NCI-H2196 (cell line): ENCODE results near the gene TBL1X.

Experiments
- DNase-seq: peaks from one replicate; lab custom pipeline; 2025; ENCODE audit not compliant: unreplicated experiment; lab: John Stamatoyannopoulos, UW

The TBL1X gene

DNA sequence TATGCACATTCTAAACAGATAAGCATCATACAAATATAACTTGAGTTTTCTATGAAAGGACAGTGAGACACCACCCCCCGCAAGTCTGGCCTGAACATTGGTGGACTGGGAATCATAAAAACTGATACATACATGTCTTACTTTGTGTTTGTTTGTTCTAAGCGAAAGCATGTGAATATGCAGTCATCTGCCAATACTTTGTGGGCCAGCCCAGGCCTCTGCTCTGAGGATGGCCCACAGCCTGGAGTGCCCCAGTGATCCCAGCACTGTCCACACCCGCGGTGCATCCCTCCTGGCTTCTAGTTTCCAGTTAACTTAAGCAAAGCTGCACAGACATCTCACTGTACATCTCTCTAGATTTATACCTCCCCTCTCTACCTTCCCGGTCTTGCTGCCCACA is 154.3 kb downstream of the TBL1X start:
- no peak for DNase-seq

DNA sequence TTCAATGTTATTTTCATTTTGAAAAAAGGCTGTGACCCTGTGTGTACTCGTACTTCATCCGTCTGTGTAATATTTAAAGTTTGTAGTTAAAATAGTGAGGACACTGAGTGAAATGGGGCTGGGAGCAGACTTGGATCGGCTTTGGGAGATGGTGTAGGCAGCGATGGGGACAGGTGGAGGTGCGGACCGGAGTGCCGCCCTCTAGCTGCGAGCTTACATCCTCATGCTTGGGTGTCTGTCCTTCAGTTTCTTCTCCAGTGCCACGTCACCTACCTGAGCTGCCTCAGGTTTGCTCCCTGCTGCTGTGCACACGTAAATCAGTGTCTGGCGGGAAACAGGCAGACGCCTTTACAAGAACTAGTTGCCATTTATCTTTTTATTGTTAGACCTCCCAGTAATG is 154.7 kb downstream of the TBL1X start:
- no peak for DNase-seq

DNA sequence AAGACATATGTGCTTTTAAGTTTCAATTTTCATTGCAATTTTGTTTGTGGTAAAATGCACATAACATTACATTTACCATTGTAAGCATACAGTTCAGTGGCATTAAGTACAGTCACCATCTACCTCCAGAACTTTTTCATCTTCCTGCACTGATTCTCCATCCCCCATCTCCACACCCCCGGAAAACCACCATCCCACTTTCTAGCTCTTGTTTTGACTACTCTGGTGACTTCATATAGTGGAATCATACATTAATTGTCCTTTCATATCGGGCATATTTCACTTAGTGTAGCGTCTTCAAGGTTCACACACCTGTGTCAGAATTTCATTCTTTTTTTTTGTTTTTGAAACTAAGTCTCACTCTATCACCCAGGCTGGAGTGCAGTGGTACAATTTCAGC is 157.3 kb downstream of the TBL1X start:
- no peak for DNase-seq

DNA sequence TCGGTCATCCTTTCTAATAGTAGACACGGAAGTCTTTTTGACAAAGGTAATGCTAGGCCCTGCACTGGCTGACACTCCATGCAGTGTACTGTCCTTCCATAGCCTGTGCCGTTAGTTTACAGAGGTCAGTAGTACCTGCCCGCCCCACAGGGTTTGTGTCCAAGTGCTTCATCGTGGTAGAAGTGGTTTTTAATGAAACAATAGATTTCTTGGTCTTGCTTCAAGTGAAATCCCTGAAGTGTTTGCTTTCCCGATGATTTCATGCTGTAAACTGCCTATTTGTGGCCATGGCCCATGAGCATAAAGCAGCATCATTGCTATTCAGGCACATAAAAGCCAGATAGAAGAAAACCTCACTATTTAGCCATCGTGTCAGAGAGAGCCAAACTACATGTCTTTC is 161.5 kb downstream of the TBL1X start:
- peak; percentile 50 for DNase-seq

DNA sequence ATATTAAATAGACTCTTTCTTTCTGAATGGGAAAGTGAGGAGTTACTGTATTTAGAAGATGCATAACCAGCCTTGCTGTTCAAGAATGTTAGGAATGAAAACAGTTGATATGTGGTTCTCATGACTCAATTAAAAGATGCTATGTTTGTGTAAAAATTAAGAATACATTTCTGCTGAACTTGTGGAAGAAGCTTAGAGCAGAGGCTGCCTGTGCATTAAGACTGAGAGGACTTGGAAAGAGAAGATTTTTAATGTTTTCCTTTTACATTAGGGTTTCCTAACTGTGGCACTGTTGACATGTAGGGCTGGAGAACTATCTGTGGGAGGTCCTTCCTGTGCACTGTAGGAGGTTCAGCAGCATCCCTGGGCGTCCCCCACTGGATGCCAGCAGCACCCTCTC is 163.1 kb downstream of the TBL1X start:
- DNase-seq, result no peak

DNA sequence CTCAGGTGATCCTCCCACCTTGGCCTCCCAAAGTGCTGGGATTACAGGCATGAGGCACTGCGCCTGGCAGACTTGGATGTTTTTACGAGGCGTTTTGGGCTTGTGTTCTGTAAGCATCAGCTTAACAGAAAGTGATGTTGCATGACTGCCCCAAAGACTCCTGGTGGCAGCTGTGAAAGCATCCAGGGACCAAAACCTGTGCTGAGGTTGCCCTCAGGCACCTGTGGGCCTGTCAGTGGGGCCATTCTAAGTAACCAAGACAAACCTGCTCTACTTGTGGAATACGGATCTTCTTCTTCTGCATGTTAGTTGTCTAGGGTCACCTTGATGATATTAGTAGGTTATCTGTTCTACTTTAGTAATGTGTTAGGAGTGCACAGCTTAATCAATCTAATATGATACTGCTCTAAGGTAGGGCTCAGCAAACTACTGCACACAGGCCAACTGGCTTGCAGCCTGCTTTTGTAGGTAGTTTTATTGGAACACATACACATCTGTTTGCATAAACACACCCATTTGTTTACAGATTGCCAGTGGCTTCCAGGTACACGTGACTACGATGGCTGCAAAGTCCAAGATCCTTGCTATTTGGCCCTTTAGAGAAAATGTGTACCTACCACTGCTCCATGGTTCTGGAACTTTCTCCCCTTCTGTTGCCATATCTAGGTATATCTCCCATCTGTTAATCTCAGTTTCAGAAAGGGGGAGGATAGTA is 164.1 kb downstream of the TBL1X start:
- no peak for DNase-seq

DNA sequence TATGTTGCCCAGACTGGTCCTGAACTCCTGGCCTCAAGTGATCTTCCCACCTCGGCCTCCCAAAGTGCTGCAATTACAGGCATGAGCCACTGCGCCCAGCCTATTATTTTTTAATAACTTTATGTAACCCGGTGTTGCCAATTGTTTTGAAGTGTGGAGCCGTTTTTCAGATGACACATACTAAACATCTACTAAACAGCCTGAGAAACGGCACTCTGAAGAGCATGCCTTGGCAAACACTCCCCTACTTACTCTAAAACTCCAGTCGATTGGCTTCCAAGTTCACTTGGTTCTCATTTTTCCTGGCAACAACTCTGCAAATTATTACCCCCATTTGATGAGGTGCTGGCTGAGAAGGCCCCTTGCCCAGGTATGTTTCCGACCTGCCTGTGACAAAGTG is 169.7 kb downstream of the TBL1X start:
- no peak for DNase-seq

DNA sequence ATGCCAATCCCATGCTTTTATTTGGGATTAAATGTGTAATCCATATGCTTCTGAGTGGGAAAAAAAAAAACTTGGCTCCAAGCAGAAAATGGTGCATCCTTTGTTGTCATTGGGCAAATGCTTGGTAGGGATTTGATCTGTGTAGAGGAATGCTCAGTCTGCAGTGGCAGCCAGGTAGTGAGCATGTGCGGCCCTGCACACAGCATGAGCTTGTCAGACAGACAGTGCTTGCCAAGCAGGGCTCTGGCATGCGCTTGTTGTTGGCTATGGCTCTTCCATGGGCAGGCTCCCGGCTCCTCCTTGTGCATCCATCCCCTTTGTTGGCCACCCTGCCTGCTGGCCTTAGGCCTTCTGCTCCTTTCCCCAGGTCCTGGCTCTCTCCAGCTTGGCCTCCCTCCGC is 170.5 kb downstream of the TBL1X start:
- no peak for DNase-seq

DNA sequence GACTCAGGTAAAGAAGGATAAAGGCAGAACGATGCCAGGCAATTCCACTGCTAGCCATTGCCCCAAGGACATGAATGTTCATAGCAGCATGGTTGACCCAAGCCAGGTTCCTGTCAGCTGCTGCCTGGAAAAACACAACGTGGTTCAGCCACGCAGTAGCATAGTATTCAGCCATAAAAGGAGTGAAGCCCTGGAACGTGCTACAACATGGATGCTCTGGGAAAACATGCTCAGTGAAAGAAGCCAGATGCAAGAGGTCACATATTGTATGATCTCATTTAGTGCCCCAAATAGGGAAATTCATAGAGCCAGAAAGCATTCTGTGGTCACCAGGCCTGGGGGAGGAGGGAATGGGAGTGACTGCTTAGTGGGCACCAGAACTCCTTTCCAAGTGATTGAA is 170.9 kb downstream of the TBL1X start:
- DNase-seq, result no peak

DNA sequence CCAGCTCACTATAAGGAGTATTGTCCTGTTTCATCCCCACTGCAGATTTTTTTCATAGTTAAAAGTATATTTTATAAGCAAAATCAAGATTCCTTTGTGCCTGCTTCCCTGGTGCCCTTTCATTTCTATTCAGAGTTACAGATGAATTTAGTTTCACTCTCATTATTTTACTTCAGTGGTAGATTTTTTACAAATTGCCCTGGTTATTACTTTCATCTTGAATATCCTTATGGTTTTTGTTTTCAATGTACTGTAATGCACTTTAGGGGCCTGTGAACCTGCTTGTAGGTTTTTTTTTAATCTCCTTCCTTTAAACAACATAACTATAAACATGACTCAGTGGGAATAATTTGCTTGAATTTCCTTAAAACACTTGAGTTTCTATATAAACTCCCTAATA is 174.0 kb downstream of the TBL1X start:
- no peak for DNase-seq

DNA sequence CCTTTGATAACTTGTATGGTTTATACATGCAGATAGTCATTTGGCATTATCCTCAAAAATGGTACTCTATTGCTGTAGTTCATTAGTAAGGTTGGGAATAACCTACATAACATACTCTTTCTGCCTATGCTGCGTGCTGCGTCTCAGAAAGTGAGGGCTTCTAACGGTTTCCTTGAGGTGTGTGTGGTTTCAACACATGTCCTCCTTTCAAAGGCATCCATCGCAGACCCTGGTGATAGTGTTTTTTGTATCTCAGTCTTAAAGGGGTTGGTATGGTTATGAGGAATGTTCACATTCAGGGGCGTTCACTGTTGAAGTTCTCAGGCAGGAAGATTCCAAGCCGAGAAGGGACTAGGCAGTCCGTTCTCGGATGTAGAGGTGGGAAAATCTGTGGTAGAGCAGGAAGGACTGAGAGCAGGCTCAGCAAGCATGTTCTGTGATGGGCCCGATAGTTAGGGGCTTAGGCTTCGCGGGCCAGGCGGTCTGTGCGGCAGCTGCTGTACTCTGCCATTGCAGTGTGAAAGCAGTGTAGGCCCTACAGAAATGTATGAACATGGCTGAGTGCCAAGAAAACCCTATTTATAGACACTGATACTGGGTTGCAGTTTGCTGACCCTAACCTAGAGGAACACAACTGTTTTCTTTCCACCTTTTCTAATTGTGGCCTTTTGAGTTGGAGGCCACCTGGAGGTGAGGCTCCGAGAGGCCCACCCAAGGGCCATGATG is 177.6 kb downstream of the TBL1X start:
- no peak for DNase-seq

DNA sequence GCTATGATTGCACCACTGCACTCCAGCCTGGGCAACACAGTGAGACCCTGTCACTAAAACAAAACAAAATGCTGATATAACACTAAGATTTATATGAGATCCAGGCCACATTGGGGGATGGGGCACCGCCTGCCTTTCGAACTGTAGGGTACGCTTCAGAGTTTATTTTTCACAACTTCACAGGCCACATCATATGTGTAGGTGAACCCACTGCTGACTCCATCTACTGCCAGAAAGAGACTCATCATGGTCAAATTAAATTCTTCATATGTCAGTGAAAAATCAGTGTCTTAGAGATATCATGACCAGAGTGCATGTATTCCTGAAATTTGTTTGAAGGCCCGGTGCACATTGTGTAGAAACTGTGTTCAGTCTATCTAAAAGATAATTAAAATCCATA is 178.9 kb downstream of the TBL1X start:
- DNase-seq, result no peak

DNA sequence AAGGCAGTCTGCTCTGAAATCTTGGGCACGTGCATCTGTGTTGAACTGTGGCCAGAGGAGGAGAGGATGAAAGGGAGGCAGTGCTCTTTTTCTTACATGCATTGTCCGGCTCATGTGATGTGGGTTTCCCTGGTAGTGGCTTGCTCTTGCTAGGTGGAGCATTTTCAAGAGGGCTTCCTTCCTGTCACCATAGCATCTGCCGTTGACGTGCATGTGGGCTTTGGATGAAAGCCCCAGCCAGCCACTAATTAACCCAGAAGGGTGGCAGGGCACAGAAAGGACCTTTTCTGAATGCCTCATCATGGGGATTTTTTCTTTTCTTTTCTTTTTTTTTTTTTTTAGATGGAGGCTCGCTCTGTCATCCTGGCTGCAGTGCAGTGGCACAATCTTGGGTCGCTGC is 179.5 kb downstream of the TBL1X start:
- peak; percentile 38 for DNase-seq

DNA sequence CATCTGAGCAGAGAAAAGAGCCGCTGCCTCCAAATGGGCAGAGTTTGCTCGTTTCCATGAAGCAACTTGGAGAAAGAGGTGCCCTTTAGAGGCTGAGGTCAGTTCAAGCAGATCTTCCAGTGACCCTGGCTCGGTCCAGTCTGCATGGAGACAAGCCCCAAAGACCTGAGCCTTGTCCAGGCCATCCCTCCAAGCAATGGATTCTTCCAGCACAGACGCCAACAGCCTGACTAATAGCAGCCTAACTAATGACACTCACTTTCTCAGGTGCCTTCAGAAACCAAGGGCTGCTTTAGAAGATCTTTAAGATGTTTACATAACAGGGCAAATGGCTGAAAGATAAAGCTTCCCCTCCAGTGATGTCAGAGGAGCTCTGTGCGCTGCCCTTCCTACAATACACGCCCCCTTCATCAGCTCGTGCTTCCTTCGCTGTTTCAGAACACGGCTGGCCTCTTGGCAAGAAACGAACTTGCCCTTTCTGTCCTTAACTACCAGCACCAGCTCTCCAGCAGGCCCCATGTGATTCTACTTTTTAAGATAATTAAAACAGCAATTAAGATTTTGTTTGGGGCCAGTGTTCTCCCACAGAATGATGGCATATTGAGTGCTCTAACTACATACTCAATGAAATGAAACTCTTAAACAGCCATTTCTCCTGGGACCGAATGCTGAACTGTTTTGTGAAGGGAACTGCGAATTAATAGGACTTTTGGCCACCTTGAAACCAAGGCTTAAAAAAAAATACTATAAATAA is 181.8 kb downstream of the TBL1X start:
- no peak for DNase-seq

DNA sequence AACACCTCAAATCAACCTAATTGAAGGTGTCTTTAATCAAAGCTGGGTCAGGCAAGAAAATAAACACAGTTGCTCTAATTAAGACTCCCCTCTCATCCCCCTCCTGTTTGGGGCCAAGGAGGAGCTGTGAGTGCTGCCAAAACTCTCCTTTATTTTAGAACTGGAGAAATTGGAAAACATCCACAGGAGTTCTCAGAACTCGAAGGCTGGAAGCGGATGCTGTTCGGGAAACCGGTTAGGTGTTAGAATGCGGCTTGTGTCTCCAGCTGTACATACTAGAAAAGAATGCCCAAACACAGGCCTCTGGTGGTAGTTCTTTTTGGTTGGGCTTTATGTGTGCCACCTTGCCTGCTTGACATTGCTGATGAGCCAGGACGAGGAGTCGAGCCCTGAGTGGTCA is 182.6 kb downstream of the TBL1X start:
- no peak for DNase-seq

DNA sequence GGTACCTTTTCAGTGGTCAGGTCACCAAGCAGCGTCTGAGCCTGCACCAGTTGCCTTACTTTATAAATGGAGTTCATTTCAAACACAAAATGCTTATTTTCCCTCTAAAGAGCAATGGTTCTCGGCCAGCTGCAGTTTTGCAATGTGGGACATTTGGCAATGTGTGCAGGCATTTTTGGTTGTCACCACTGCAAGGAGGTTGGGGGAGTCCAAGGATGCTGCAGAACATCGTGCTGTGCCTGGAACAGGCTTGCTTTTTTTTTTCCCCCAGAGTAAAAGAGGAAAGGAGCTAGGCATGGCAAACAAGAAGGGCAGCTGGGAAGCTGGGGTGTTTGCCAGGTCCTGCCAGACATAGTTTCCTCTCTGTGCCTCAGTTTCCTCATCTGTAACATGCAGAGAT is 185.2 kb downstream of the TBL1X start:
- DNase-seq, result no peak

DNA sequence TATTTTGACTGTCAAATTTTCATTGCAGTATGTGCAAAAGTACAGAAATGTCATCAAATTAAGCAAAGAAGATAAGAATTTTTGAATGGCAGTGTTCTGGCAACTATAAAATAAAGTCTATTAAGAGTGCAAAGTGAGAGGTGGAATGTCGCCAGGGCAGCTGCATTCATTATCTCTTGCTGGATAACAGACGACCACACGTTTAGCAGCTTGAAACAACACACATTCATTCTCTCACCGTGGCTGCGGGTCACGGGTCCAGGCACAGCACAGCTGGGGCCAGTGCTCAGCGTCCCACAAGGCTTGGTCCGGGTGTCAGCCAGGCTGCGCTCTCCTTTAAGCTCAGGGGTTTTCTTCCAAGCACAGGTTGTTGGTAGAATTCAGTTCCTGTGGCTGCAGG is 186.9 kb downstream of the TBL1X start:
- no peak for DNase-seq

DNA sequence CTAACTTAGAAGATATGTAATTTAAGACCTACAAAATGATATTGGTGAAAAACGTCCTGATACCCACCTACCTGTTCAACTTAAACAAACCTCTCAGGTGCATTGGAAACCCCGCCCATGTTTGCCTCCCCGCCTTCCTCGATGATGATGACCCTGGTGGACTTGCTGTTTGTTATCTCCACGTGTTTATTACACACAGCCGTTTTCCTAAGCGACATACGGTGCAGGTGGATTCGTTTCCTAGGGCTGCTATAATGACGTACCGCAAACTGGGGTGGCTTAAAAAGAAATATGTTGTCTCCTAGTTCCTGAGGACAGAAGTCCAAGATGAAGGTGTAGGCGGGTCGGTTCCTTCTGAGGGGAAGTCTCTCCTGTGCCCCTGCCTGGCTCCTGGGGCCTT is 190.1 kb downstream of the TBL1X start:
- no peak for DNase-seq

DNA sequence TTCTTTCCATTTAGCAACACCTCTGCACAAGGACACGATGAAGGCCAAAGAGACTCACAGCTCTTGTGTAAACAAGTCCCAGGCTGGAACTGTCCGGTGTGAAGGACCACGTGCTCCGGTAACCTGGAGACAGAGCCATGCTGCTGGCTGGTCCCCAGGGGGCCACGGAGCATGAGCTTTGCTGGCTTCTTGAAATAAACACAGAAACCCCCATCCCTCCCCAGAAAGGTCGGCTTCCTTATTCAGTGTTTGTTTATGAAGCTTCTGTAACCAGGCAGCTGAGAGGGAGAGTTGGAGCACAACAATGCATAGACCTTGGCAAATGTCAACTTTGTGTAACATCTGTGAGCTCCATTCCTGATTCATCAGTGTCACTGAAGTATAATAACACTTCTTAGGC is 191.4 kb downstream of the TBL1X start:
- DNase-seq, result peak; percentile 8

DNA sequence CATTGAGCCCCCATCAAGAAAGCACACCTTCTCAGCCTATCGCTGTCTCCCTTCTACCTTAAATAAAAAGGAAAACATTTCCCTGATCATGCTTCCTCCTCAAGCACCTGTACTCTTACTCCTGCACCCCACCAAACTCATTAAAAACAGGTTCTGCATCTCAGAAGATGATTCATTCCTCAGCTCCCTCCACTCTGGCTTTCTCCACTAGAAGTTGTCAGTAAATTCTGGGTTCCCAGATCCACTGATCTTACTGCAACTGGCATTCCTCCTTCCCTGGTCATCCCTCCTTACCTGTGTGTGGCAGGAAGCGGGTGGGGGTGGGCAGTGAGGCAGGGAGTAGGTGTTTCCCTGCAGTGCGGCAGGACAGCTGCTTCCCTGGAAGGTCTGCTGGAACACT is 192.0 kb downstream of the TBL1X start:
- DNase-seq, result no peak

DNA sequence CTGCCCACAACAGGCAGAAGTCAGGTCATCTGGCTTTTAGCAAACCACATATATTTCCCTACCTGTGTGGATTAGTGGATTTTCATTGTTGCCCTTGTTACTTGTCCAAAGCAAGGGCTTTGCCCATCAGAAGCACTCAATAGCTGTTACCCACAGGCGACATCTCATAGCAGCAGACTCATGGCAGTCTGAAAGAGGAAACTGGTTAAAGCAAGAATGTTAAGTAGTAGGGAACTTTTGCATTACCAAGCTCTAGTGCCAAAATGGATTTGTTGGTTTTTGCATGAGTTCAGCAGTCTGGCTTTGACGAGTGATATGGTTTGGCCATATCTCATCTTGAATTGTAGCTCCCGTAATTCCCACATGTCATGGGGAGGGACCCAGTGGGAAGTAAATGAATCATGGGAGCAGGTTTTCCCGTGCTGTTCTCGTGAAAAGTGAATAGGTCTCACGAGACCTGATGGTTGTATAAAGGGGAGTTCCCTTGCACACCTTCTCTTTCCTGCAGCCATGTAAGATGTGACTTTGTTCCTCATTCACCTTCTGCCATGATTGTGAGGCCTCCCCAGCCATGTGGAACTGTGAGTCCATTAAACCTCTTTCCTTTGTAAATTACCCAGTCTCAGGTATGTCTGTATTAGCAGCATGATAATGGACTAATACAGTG is 192.9 kb downstream of the TBL1X start:
- no peak for DNase-seq

DNA sequence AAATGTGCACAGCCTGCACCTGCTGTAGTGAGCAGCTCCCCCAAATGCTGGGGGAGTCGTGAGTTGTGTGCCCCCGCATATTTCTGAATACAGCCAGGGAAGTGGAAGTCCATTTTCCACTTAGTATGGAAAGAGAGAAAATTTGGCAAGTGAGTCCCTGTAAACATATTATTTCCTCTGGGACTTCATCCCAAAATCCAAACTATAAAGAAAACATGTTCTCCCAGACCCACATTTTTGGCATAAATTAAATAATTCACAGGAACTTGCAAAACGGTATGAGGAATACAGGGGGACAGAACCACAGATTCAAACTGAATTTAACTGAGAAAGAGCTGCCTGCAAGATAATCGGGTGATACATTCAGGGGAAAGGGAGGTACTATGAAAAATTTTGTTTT is 193.6 kb downstream of the TBL1X start:
- DNase-seq, result no peak
